HS-27A (cell line): ENCODE data around the gene ALPK3.
A peak's percentile ranks its signal among the peaks of the same experiment; 100 is the strongest.

Experiments
- DNase-seq: peaks from one replicate; pipeline ENCODE4 v3.0.0-alpha.2; 2012; ENCODE audit warnings: low read depth, missing footprints

Gene ALPK3

DNA sequence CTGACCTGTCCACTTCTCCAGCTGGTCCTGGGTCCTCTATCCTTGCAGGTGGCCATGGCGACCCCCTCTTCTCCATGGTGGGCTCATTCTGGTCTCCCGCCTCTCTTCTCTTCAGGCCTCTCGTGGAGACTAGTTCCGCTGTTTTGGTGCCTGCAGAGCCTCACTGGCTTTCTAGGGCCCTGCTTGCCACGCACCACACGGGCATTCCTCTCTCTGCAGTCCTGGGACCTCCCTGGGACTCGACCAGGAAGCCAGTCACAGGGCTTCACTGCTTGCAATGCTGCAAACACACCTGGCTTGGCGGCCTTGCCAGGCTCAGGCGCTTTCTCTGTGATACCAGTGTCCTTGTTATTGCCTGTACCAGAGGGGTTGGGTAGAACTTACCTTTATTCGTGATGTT lies 76.5 kb downstream of the ALPK3 start:
- DNase-seq = no peak

- no peak for DNase-seq
Measured at GRCh38 chr15:84894736-84895425, 77.7 kb downstream of the ALPK3 start.

DNA sequence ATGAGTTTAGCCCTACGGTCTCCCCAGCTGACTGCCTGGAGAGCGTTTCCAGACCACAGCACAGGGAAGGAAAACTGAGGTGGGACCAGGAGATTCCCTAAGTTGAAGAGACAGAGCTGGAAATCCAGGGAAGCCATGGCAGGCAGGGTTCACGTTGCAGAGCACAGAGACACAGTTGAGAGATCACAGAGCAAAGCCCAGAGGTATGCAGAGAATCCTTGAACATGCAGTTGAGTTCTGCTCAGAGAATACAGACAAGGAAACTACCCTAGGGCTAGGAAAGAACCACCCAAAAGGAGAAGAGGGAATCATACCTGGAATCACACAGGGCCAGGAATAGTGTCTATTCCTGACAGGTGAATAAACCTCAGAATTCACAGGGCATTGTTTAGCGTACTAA lies 81.6 kb downstream of the ALPK3 start:
- DNase-seq = no peak

GRCh38 chr15:84899750-84900149 lies 82.6 kb downstream of the ALPK3 start:
- DNase-seq = no peak

GRCh38 chr15:84901540-84901939 lies 84.4 kb downstream of the ALPK3 start:
- no peak for DNase-seq

DNA sequence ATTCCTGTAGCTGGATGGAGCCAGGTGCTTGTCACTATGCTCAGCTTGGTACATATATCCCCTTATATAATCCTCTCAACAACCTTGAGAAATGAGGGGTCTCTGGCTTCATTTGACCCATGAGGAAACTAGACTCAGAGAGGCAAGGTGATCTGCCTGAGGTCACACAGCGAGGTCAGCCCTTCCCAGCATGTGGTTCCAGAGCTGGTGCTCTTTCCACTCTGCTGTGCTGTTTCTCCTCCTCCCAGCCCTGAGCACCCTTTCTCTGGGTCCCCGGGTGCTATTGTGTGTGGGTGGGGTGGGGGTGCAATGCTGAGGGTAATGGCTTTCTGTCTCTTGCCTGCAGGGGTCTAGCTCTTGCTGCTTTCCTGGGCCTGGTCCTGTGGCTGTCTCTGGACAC lies 86.6 kb downstream of the ALPK3 start:
- DNase-seq = no peak

DNA sequence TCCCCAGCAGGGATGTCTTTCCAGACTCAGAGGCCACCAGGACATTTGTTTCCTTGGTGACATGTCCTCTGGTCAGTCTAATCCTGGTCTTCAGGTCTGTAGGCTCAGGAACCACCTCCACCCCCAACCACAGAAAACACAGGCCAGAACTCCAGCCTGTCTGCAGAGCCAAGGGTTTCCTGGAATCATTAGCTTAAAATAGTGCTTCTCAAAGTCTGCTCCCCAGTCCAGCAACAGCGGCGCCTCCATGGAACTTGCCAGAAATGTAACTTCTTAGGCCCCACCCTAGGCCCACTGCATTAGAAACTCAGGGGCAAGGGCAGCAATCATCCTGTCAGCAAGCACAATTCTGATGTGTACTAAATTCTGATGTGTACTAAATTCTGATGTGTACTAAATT lies 87.3 kb downstream of the ALPK3 start:
- no peak for DNase-seq

GRCh38 chr15:84905016-84905916 lies 88.1 kb downstream of the ALPK3 start:
- DNase-seq = no peak

GRCh38 chr15:84907731-84908130 lies 90.6 kb downstream of the ALPK3 start:
- no peak for DNase-seq

GRCh38 chr15:84908564-84908963 lies 91.4 kb downstream of the ALPK3 start:
- DNase-seq = no peak

- DNase-seq = no peak
Measured at GRCh38 chr15:84909029-84909428, 91.9 kb downstream of the ALPK3 start.

GRCh38 chr15:84909782-84910181 lies 92.6 kb downstream of the ALPK3 start:
- DNase-seq = no peak

DNA sequence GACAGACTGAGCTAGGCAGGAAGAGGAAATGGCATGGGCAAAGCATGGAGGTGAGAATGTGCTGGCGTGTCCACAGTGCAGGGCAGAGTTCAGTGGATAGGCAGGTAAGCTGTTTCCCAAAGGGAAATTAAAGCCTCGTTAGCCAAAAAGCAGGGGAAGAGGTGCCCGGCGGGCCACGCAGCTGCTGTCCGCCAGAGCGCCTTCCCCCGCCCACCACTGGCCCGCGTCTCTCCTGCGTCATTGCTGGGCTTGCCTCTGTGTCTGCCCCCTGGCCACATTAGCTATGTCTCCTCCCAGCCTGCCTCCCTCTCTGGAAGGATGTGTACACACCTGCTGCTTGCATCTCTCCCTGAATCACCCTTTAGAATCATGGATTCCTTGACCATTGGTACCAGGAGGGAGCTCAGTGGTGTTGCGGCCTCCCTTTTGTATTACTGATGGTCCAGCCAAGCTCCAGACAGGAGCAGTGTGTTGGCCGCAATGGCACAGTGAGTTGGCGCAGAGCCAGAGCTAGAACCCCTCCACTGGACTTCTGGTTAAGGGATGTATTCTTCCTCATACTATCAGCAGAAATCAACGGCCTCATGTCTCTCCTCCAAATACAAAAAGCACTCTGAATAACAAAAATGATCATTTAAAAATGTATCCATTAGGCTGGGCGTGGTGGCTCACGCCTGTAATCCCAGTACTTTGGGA lies 93.9 kb downstream of the ALPK3 start:
- DNase-seq = no peak

GRCh38 chr15:84911879-84912660 lies 94.9 kb downstream of the ALPK3 start:
- peak; percentile 94 for DNase-seq

GRCh38 chr15:84913360-84913723 lies 96.2 kb downstream of the ALPK3 start:
- DNase-seq = no peak

DNA sequence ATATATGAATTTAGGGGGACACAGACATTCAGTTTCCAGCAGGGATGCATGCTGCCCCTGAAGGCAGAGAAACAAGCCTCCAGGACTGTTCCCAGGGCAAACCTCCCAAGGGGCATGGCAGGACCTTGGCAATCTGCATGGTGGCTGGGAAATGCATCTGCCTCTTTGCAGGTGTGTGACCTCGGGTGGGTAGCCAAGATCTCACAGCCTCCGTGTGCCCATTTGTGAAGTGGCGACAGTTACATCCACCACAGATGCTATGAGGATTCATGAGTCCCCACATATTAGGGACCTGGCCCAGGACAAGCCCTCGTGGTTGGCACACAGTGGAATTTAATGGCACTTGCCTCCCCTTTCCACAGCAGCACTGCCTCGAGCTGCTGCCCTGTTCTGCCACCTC lies 97.2 kb downstream of the ALPK3 start:
- no peak for DNase-seq

GRCh38 chr15:84914909-84915605 lies 97.9 kb downstream of the ALPK3 start:
- peak; percentile 31 for DNase-seq

DNA sequence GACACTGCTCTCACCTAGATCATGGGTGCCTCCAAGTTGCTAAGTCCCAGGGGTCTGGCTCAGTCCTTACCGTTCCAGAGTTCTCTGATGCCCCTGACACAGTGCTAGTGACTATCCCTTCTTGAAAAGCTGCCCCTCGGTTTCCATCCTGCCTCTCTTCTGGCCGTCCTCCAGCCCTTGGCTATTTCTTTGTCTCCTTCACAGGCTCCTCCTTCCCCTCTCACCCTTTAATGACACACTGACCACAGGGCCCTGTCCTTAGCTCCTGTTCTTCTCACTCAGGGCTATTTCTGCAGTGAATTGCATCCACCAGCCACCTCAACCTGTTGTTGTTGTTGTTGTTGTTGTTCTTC lies 98.4 kb downstream of the ALPK3 start:
- no peak for DNase-seq

- DNase-seq = no peak
Measured at GRCh38 chr15:84917452-84917851, 100.3 kb downstream of the ALPK3 start.

GRCh38 chr15:84919106-84919667 lies 102.0 kb downstream of the ALPK3 start:
- DNase-seq = no peak

DNA sequence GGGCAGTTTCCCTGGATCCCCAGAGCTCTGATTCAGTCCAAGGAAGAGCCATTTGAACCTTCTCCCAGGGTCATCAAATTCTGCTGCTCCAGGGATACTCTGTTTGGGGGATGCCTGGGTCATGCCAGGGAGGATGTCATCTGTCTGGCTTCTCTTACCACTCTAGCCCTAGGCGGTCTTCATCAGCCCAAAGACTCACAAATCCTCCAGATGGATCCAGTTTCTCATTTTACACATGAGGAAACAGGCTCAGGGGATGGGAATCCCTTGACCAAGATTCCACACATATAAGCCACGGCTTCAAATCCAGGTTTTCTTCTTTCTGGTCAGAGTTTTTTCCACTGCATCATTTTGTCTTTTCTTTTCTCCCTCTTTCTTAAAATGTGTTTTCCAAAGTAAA lies 104.0 kb downstream of the ALPK3 start:
- DNase-seq = no peak
